BJ (cell line): ENCODE results near the gene KCNK2. TPM values are rescaled to one million over a fixed set of nuclear protein-coding genes. Genes with fewer than 3 reads are reported as not detected.

Experiments used
- CTCF ChIA-PET: fragments of 350-600 bp; formaldehyde crosslinking; extraction: SDS; loops from one replicate; lab custom pipeline; 2021; ENCODE audit warnings: antibody characterized with exemption, inconsistent platforms; lab: Yijun Ruan, JAX
- POLR2A ChIA-PET: fragments of 300-600 bp; sonication (Branson Sonifier 250); formaldehyde crosslinking; extraction: SDS; loops from one replicate; lab custom pipeline; 2021; ENCODE audit warnings: antibody characterized with exemption; lab: Charles Lee
- DNase-seq: peaks from one replicate; pipeline ENCODE4 v3.0.0-alpha.2; 2011; ENCODE audit warnings: low read depth
- H3K27me3 ChIP-seq: 2 replicates; pipeline ENCODE4 v1.6.0; 2011; ENCODE audit warnings: low read length; ENCODE audit not compliant: control insufficient read depth, insufficient read depth
- H3K36me3 ChIP-seq: 2 replicates; pipeline ENCODE4 v1.5.1; 2011; ENCODE audit warnings: low read length; ENCODE audit not compliant: control insufficient read depth, insufficient read depth
- H3K4me3 ChIP-seq: 2 replicates; pipeline ENCODE4 v1.5.1; 2011; ENCODE audit warnings: low read depth, mild to moderate bottlenecking, control low read depth, low read length
- polyA minus RNA-seq: library from RNA; depleted of rRNA, polyadenylated mRNA; stranded (reverse); fragments of >200 nt; gene quantifications from 2 replicates; pipeline ENCODE4 v1.2.3, GENCODE V29; 2011; rRNA and poly(A)+ RNA removed
- polyA plus RNA-seq: library from polyadenylated mRNA; depleted of rRNA; stranded (reverse); fragments of >200 nt; gene quantifications from 2 replicates; pipeline ENCODE4 v1.2.3, GENCODE V29; 2011; rRNA removed
- TF ChIP-seq, protein P1 (sequence below): IDR thresholded peaks from 2 replicates; pipeline ENCODE4 v1.5.1; 2011; ENCODE audit warnings: low read depth, mild to moderate bottlenecking, control low read depth, inconsistent platforms, low read length, moderate library complexity; ENCODE audit not compliant: insufficient read depth

KCNK2 gene
- polyA plus RNA-seq = 23.9 and 29.9 TPM in 2 replicates
- polyA minus RNA-seq = 15.3 and 17.8 TPM in 2 replicates

- POLR2A ChIA-PET = no interaction called here
- TF ChIP-seq, protein P1, sequence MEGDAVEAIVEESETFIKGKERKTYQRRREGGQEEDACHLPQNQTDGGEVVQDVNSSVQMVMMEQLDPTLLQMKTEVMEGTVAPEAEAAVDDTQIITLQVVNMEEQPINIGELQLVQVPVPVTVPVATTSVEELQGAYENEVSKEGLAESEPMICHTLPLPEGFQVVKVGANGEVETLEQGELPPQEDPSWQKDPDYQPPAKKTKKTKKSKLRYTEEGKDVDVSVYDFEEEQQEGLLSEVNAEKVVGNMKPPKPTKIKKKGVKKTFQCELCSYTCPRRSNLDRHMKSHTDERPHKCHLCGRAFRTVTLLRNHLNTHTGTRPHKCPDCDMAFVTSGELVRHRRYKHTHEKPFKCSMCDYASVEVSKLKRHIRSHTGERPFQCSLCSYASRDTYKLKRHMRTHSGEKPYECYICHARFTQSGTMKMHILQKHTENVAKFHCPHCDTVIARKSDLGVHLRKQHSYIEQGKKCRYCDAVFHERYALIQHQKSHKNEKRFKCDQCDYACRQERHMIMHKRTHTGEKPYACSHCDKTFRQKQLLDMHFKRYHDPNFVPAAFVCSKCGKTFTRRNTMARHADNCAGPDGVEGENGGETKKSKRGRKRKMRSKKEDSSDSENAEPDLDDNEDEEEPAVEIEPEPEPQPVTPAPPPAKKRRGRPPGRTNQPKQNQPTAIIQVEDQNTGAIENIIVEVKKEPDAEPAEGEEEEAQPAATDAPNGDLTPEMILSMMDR = no peak
Measured at GRCh38 chr1:215082532-215083382, at the start of gene KCNK2. TSS of gene KCNK2 (plus strand) at chr1:215082737. CDS start at chr1:215083386, 649 bp downstream.

GRCh38 chr1:215032911-215033526, 49.5 kb upstream of the KCNK2 start:
- no peak overlapping the region for H3K4me3 ChIP-seq
- TF ChIP-seq, protein P1 = no peak
- H3K27me3 ChIP-seq = no peaks in the 10 kb centered on the region
- ChIA-PET CTCF (no interaction called here), POLR2A (no interaction called here)
- no peaks in the 10 kb centered on the region for H3K36me3 ChIP-seq
- DNase-seq = no peak

More at GRCh38 chr1:215082532-215083382, at the start of gene KCNK2:
- no peak for DNase-seq
- peak within 1 kb of the TSS; percentile 82 for H3K4me3 ChIP-seq
- no peaks in the 10 kb centered on the region for H3K36me3 ChIP-seq
- CTCF ChIA-PET = interaction anchor here (1.0 kb wide), 1 partner anchor 422 kb away, joined by 3 read pairs; no protein-coding TSS in a partner anchor
- H3K27me3 ChIP-seq = no peaks in the 10 kb centered on the region

GRCh38 chr1:215040190-215040589, 42.3 kb upstream of the KCNK2 start:
- ChIA-PET CTCF (interaction anchor here (0.6 kb wide), 1 partner anchor 111 kb away, joined by 3 read pairs; no protein-coding TSS in a partner anchor), POLR2A (no interaction called here)
- H3K36me3 ChIP-seq = no peaks in the 10 kb centered on the region
- DNase-seq = no peak
- no peak overlapping the region for H3K4me3 ChIP-seq
- H3K27me3 ChIP-seq = no peaks in the 10 kb centered on the region
- TF ChIP-seq, protein P1 = no peak

- CTCF ChIA-PET = no interaction called here
- Histone ChIP-seq H3K36me3 (no peaks in the 10 kb centered on the region), H3K4me3 (no peak overlapping the region), H3K27me3 (no peaks in the 10 kb centered on the region)
- TF ChIP-seq, protein P1 = no peak
- POLR2A ChIA-PET = no interaction called here
- DNase-seq = no peak
Measured at GRCh38 chr1:215043401-215043800, 39.1 kb upstream of the KCNK2 start.

DNA sequence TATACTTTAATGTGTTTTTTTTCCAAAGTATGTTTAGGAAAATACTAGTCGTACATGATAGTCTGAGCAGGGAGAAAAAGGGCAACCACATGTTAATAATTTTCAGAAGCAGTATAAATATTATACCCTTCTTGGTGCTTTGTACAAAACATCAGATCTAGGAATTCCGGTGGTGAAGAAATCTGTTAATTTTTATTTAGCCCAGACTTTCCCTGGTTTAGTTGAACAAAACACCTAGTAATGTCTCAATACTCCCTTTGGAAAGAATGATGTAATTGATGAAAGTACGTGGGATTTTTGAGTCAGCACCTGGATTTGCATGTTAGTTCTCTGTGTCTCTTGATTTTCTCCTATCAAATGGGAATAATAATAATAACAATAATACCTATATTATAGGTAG, 38.4 kb upstream of the KCNK2 start:
- no peak for DNase-seq
- TF ChIP-seq, protein P1 = no peak
- CTCF ChIA-PET = no interaction called here
- POLR2A ChIA-PET = no interaction called here
- H3K36me3 ChIP-seq = no peaks in the 10 kb centered on the region
- no peak overlapping the region for H3K4me3 ChIP-seq
- no peaks in the 10 kb centered on the region for H3K27me3 ChIP-seq
